Medulla oblongata (tissue), 1 donor: Measurements from ENCODE around the gene PDXDC1.
"Not testable (repeated sequence)": the region's sequence is repeated elsewhere in the genome, so short reads cannot be mapped to it uniquely, and the experiment has no call there.

Source experiments
- DNase-seq: peaks from one replicate; pipeline ENCODE4 v3.0.0-alpha.2; 2015; ENCODE audit errors: extremely low spot score

Gene PDXDC1

DNA sequence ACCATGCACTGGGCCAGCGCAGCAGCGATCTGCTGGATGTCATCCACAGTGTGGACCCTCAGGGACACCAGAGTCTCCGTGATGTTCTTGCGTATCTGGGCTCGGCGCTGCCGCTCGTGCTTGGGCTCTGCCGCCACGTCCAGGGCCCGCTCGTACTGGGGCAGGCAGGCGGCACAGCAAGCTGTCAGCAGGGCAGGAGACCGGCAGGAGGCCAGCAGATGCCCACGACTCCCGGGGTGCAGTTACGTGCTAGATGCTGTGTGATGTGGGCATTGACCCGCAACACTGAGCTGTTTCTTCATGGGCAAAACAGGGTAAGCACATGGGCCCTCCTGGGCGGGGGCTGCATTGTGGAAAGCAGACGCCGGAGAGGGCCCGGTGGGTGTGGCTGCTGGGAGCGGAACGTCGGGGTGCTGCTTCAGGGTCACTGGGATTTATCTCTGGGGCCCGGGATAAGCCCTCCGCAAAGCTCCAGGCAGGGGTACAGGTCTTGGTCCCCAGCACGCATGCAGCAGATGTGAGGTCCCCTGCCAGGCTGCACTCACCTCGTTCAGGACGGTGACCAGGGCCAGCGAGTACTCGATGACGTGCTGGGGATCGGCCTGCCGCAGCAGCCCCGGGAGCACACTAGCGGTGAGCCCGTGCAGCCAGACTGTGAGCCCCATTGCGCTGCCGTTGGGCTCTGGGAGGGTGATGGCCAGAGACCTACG is 158.0 kb downstream of the PDXDC1 start:
- DNase-seq, result not testable (repeated sequence)

DNA sequence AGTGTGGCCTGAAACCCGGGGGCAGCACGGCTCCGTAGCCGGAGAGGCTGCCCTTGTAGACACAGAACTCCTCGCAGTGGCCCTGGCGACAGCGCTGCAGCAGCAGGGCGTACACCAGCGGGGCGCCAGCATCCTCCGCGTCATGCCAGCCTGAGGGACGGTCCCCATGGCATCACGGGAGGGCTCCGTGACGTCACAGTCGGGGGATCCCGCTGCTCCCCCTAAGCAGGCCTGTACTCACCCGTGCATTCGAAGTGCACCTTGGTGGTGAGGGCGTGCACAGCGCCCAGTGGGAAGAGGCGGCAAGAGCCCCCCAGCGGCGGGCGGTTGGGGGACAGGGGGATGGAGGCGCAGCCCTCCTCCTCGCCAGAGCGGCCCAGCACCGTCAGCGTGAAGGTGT is 158.7 kb downstream of the PDXDC1 start:
- not testable (repeated sequence) for DNase-seq

DNA sequence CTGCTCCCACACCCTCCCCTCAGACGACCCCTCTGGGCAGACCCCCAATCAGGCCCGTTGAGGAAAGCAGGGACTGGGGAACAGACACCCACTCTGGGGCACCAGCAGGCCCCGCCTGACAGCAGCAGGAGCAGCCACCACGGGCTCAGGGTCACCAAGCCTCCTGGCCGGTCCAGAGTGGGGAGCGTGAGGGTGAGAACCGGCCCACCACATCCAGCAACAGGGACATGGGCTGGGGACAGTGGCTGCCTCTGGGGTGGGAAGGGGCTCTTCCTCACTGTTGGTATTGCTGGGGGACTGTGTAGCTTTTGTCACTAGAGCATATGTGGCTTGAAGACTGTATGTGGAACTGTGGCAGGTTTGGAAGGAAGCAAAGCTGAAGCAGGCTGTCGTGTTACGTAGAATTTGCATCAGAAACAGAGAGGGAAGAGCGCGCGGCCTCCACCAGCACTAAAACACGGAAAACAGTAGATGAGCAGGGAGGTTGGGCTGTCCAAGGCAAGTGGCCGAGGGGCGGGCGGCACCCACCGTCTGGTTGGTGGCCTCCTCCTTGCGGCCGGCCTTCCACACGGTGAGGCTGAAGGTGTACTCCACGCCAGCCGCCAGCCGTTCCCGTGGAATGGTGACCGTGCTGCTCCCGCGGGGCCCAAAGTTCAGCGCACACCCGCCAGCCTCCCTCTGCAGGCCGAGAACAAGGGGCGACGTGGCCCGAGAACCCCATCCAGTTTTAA is 160.1 kb downstream of the PDXDC1 start:
- DNase-seq, result not testable (repeated sequence)

DNA sequence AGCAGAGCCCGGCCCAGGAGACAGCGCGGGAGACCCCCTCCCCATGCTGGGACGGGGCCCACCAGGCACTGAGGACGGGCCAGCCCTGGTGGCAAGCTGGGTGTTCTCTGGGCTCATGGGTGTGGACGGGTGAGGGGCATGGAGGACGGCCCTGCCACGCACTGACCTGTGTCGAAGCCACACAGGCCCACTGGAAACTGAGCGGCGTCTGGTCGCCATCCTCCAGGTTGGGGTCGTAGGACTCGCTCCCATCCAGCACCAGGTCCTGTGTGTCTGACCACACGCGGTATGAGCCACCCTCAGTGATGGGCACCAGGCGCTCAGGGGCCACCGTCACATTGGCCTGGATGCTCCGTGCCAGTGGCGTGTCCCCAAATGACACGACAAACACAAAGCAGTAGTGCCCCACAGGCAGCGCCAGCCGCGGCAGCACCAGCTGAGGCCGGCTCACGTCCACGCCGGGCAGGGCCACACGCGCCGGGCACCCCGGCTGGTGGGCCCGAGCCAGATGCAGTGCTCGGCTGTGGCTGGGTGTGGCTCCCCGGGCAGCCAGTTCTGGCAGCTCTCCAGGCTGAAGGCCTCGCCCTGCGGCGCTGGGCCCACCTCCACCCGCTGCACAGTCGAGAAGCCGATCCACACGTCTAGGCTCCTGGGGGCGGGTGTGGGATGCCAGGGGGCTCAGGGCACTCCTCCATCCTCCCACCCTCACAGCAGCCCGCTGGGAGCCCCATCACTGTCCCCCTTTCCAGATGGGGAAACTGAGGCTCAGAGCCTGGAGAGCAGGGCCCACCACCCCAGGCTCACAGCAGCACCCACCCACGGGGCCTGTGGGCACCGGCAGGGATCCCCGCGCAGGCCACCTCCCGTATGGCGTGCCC is 160.9 kb downstream of the PDXDC1 start:
- not testable (repeated sequence) for DNase-seq

DNA sequence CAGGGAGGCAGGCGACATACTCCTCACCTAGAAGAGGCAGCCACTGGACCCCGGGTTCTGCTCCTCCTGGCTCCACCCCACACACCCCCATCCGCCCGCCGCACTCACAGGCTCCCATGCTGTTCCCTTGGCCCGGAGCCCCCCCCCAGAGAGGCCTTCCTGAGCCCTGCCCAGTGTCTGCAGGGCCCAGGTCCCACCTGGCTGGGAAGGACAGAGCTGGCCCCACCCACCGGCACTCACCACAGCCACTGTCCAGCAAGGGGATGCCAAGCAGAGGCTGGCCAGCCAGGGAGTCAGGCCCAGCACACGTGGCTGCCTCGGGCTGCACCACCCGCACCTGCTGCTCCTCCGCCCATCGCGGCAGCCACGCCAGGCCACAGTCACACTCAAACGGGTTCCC is 162.7 kb downstream of the PDXDC1 start:
- DNase-seq, result not testable (repeated sequence)

DNA sequence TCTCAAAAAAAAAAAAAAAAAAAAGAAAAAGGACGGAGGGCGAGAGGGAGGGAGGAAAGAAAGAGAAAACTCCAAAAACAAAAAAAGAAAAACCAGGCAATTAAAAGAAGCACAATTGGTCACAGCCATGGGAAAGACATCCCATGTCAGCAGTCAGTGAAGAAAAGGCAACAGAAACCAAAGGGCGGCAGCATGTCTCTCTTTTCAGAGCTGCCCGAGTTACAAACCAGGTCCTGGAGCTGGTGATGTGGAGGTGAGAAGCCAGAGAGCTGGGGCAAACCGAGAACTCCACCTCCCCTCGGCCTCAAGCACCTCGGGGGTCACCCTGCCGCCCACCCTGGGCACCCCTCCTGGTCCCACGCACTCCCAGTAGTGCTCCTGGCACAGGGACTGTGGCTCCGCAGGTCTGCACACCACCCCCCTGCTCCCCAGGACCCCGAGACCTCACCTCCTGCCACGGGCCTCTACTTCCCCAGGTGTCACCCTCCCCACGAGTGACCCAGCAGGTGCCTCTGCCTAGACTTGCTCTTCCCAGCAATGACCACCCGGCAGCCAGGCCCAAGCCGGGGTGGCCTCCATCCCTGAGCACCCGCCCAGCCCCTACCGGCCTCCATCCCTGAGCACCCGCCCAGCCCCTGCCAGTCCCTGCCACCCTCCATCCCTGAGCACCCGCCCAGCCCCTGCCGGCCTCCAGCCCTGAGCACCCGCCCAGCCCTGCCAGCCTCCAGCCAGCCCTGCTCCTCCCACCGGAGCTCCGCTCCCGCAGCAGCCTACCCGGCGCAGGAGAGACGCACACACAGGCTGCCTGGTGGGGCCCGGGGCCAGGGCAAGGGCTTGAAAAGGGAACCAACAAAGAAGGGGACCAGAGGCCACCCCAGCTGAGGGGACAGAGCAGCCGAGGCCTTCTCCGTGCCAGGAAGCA is 165.9 kb downstream of the PDXDC1 start:
- peak; percentile 38 for DNase-seq

DNA sequence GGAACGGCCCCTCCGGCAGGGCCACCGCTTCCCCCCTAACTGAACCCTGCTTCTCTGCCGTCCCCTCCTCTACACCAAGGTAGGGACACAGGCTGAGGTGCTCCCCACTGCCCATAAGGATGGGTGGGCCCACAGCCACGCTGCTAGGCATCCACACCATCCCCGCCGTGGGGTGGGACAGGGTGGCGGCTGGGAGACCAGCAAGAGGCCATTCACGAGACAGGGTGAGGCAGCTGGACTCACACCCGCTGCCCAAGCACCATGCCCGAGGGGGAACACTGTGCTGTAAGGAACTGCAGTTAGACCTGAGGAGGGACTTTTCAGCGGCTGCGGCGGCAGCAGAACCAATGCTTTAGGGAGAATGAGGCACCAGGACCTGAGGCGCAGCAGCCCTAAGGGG is 166.8 kb downstream of the PDXDC1 start:
- DNase-seq, result no peak

DNA sequence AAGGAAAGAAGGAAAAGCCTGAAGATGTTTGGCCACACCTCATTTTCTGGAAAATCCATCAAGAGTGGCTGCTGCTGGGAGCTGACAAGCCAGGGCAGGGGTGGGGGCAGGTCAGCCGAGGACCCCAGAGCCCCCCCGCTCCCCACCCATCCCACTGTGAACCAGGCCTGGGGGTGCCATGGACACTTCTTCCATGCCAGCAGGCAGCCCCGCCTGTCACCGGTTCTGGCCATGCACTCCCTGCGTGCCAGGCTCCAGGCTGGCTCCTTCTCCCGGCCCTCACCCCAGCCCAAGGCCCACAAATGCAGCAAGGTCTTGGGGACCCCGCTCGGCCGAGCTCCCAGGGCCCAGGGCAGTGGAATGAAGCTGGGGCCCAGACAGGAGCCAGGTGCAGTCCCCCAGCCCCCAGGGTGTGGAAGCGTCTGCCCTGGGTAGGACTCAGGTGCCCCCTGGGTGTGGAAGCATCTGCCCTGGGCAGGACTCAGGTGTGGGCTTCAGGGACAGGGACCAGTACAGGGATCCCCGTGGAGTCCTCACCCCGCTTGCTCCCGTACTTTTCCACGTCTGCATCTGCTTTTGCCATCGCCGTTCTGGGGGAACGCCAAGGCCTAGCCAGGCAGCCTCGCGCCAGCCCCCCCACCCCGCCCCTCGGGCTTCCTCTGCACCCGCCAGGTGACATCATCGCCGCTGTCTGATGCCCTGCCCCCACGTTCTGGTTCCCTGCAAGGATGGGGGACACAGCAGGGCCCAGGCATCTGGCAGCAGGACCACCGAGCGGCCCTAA is 167.5 kb downstream of the PDXDC1 start:
- DNase-seq, result not testable (repeated sequence)

DNA sequence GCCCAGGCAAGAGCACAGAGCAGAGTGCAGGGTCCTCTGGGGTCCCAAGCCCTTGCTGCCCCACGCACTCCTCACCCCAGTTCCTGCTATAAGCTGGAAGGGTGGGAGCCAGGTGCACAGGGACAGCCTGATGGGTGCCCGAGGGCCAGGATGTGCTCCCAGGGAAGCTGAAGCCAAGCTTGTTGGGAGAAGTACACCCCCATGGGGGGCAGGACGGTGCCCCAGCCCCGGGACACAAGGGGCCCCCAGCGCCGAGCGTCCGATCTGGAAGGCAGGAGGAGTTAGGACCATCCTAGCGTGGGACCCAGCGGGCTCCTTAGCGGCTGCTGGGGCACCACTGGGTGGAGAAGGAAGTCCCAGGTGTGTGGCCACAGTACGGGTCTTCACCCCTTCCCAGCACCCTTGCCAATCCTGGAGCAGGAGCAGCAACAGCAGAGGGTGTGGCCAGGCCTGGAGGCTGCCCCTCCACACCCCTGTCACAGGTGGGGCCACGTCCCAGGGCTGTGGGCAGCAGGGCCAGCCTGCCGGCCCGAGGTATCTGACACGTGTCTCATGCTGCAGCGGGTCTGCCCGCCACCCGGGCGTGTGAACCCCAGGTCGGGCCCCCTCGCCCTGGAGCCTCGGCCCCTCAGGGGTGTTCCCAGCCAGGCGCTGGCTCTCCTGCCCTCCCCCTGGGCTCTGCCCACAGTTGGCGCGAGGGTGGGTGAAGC is 168.2 kb downstream of the PDXDC1 start:
- DNase-seq, result not testable (repeated sequence)

DNA sequence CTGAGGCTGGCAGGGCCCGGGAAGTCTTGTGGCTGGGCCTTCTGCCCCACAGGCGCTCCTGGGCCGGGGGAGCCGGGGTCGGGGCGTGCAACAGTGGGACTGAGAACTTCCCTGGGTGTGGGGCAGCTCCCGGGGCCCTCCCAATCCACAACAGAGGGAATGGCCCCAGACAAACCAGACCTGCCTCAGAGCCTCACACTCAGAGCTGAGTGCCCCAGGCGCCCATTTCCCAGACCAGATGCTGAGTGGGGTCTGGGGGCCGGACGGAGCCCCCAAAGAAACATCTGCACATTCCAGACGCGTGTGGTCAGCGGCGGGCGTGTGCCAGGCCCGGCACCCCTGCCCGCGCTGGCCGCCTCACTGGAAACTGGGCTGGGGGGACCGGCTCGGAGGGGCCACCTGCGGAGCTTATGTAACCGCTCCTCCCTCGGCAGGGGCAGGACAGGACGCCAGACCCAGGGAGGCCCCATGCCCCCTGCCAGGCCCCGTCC is 168.8 kb downstream of the PDXDC1 start:
- DNase-seq, result not testable (repeated sequence)

DNA sequence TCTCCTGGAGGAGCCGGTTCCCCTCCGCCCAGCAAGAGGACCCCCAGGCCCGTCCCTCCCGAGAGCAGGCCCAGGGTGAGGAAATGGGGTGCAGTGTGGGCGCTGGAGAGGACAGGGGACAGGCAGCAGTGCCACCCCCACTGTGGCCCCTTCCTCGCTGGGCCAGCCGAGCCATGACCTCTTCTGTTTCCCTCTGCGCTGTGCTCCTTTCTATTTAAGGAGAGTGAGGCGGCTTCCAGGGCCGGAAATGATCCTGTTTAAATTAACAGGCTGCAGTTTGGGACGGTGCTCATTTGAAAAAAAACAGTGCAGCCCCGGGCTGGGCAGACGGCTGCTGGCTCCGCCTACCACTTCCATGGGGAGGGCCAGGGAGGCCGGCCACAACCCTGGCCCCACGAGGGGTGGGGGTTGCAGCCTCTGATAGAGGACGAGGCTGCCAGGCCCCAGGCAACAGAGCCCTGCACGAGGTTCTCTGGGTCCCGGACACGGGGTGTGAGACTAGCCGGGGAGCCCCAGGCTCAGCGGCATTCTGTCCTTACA is 169.3 kb downstream of the PDXDC1 start:
- DNase-seq, result peak; percentile 8

DNA sequence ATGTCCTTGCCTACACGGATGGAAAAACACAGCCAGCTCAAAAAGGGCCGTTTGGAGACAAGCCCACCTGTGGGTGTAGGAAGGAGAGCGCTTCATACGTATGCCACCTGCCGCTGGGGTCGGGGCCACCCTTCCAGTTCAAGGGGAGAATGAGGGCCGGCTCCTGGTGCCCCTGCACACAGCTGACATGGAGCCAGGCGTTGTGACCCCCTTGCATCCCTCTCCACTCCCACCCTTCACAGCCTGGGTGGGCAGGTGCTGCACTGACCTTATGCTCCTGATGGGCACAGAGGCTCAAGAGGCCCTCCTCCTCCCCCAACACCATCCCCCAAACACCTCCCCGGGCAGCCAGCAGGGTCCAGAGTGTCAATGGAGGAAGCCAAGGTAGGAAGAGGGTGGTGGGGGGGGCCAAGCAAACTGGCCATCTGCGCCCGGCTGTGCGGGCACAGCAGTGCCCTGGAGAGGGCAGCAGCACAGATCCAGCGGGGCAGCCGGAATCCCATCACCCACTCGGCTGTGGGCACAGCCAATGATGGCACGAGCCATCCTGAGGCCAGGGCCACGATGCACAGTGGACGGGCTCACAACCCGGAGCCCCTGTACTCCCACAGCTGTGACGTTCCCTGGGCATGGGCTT is 170.1 kb downstream of the PDXDC1 start:
- DNase-seq, result not testable (repeated sequence)

DNA sequence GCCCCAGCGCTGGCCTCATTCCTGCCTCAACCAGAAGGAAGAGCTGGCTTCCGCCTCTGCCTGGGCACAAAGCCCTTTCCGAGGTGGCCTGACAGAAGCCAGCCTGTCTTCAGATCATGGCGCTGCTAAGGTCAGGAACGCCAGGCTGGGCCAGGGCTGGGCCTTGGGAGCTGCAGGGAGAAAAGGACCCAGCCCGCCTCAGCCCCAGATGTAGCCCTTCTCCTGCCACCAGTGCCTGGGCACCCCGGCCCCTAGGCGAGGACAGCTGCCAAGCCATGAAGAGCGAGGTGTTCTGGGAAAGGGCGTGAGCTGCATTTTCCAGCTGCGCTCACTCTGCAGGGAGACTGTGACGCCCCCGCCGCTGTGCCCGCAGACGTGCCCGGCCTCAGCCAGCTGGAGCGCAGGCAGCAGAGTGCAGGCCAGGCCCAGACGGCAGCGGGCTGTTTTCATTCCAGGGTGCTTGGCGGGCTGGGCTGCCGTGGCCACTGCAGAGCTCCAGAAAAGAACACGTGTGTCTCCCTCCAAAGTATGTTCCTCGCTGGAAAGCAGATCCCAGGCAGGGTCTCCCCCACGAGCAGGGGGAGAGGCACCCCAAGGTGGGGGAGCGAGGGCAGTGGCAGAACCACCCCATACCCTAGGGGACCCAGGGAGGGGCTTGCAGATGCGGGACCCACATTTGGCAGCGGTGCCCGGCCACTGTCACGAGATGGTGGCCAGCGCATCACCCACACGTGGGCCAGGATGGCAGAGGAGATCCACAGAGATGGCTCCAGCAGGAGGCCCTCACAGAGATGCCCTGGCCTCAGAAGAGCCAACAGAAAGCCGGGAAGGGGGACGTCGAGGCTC is 170.8 kb downstream of the PDXDC1 start:
- DNase-seq, result peak; percentile 61

DNA sequence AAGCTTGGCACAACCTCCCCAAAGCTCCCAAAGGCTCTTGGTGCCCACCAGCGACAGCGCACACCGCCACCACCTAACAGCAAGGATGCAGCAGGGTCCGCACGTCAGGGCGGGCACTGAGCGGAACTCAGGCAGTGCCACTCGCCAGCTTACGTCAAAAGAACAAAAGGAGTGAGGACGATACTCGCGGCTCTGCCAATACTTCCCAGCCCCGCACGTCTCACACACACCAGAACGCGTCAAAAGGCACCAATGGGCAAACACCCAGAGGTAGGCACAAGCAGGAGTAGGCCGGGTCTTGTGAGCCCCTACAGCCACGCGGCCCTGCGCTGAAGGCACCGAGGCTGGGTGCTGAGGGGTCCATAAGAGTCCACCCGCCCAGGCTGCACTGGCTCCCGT is 171.4 kb downstream of the PDXDC1 start:
- peak; percentile 28 for DNase-seq

DNA sequence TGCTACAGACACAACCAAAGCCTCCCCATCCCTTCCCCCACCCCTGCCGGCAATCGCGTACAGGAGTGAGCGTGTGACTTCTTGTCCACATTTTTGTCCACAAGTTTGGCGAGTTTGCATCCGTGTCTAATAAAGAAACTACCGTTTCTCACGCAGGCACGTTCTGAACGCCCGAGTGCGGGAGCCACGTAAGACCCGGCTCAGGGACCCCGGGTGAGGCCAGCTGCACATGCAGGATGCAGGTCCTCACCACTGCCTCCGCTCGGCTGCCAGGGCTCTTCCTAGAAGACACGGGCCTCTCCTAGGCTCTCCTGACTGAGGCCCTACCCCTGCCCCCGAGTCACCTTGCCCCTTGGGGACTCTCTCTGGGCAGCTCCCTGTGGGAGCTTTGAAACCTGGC is 174.0 kb downstream of the PDXDC1 start:
- not testable (repeated sequence) for DNase-seq

DNA sequence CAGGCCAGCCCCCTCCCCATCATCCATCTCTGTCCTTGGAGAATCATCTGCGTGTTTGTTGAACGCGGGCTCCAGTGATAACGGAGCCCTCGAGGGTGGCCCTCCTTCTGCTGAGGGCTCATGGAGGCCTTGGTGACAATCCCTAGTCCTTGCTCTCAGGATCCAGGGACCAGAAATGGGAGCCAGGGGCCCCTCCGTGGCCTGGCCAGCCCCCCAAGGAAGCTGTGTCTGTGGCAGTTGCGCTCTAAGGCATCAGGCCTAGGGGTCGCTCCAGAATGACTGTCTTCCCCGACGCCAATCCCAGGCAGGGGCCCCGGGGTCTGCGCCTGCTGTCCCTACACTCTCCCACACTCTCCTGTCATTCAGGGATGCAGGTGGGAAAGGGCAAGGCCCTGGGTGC is 174.4 kb downstream of the PDXDC1 start:
- DNase-seq, result not testable (repeated sequence)

DNA sequence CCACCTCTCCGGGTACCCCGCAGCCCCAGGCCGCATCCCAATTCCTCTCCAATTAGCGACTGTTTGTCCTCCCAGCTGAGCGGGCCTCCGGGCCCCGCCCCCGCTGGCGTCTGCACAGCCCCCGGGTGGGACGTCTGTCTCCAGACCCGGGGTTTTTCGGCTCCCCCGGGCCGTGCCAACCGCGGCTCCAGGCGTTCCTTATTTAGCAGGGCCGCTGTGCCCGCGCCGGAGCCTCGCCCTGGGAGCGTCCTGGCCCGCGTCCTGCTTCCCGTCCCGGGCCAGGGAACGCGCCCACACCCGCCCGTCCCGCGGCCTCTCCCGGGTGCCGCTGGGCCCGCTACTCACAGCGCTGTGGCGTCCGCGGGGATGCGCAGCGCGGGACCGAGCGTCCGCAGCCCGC is 179.2 kb downstream of the PDXDC1 start:
- not testable (repeated sequence) for DNase-seq
